HCT116 (cell line): ENCODE measurements around the gene SLC9A6. TPM values are rescaled to one million over a fixed set of nuclear protein-coding genes. Genes with fewer than 3 reads are reported as not detected.
"Not testable (repeated sequence)": the region's sequence is repeated elsewhere in the genome, so short reads cannot be mapped to it uniquely, and the experiment has no call there.

ENCODE experiments used
- ATAC-seq: fragments of 200-7000 bp; cut with Tn5 transposase; 2 replicates; pipeline ENCODE4 v1.9.1; 2020; ENCODE audit warnings: mild to moderate bottlenecking, moderate library complexity
- BruUV-seq: library from RNA; stranded (reverse); fragments of 400-500 nt; replicated peaks from 2 replicates; lab custom pipeline; 2021; lab: Mats Ljungman, UMichigan
- CTCF ChIA-PET: fragments of 300-600 bp; sonication (Branson Sonifier 250); formaldehyde crosslinking; loops from one replicate; lab custom pipeline; 2021; ENCODE audit warnings: antibody characterized with exemption; lab: Charles Lee
- POLR2A ChIA-PET: fragments of 300-600, 350-600 bp; sonication (Branson Sonifier 250); formaldehyde crosslinking; loops from one replicate; lab custom pipeline; 2021; ENCODE audit warnings: antibody characterized with exemption; lab: Charles Lee
- RAD21 ChIA-PET, 2 experiments: fragments of 300-600 bp; sonication (Branson Sonifier 250); formaldehyde crosslinking; loops; one replicate each; lab custom pipeline; 2023; ENCODE audit warnings: low total read pairs in 2 of 2; ENCODE audit not compliant: uncharacterized antibody in 2 of 2, unreplicated experiment in 2 of 2, low non-redundant PET in 1 of 2; lab: Charles Lee
- DNase-seq: peaks from one replicate; pipeline ENCODE4 v3.0.0-alpha.2; 2010; ENCODE audit warnings: low read depth, low spot score
- H2AFZ ChIP-seq: fragments of 200-600 bp; shearing (Covaris generic), sonication (generic); 2 replicates; pipeline ENCODE4 v1.6.1; 2017; ENCODE audit warnings: low read depth, mixed run types, mixed read lengths, antibody characterized with exemption, low read length; ENCODE audit not compliant: poor library complexity, severe bottlenecking
- H3K27ac ChIP-seq: 2 replicates; pipeline ENCODE4 v1.5.1; 2012; ENCODE audit warnings: low read depth, low read length
- H3K27me3 ChIP-seq: fragments of 200-600 bp; sonication (generic); 2 replicates; pipeline ENCODE4 v1.6.1; 2016; ENCODE audit warnings: mixed run types, low read length, mixed read lengths; ENCODE audit not compliant: insufficient read depth
- H3K36me3 ChIP-seq, 2 experiments: fragments of 200-500 bp in 1 of 2; fragments of 200-600 bp in 1 of 2; sonication (Bioruptor generic) in 1 of 2; sonication (generic) in 1 of 2; 2 replicates each; pipeline versions ENCODE4 v1.5.1 to v1.6.1; 2014 to 2016; ENCODE audit warnings: low read length in 2 of 2, inconsistent platforms in 1 of 2, mixed read lengths in 1 of 2, mixed run types in 1 of 2; ENCODE audit not compliant: insufficient read depth in 2 of 2, control insufficient read depth in 1 of 2
- H3K4me1 ChIP-seq, 2 experiments: fragments of 200-600 bp in 1 of 2; sonication (generic) in 1 of 2; 2 replicates each; pipeline versions ENCODE4 v1.5.1 to v1.6.1; 2012 to 2017; ENCODE audit warnings: low read length in 2 of 2, inconsistent platforms in 1 of 2, mild to moderate bottlenecking in 1 of 2, mixed read lengths in 1 of 2, mixed run types in 1 of 2, moderate library complexity in 1 of 2; ENCODE audit not compliant: insufficient read depth in 2 of 2, control insufficient read depth in 1 of 2
- H3K4me2 ChIP-seq: fragments of 200-600 bp; sonication (generic); 2 replicates; pipeline ENCODE4 v1.6.1; 2017; ENCODE audit warnings: mixed run types, low read length, mixed read lengths
- H3K4me3 ChIP-seq, 2 experiments: fragments of 200-600 bp in 1 of 2; sonication (generic) in 1 of 2; replicated peaks in 1 of 2; 2 replicates each; pipeline ENCODE4 v1.5.1; 2011 to 2016; ENCODE audit warnings: low read length in 2 of 2, control low read depth in 1 of 2, low read depth in 1 of 2, mild to moderate bottlenecking in 1 of 2, mixed read lengths in 1 of 2, mixed run types in 1 of 2
- H3K79me2 ChIP-seq: fragments of 200-600 bp; sonication (generic); 2 replicates; pipeline ENCODE4 v1.6.1; 2017; ENCODE audit warnings: mild to moderate bottlenecking, mixed run types, low read length, moderate library complexity, mixed read lengths; ENCODE audit not compliant: insufficient read depth
- H3K9ac ChIP-seq: fragments of 200-600 bp; sonication (generic); 2 replicates; pipeline ENCODE4 v1.6.1; 2016; ENCODE audit warnings: low read length, mixed read lengths
- H3K9me2 ChIP-seq: fragments of 200-600 bp; sonication (generic), shearing (Covaris generic); 2 replicates; pipeline ENCODE4 v1.6.1; 2017; ENCODE audit warnings: mixed run types, mild to moderate bottlenecking, moderate library complexity; ENCODE audit not compliant: insufficient read depth
- H3K9me3 ChIP-seq, 2 experiments: fragments of 200-500 bp in 1 of 2; fragments of 200-600 bp in 1 of 2; sonication (Bioruptor generic) in 1 of 2; sonication (generic) in 1 of 2; 2 replicates each; pipeline ENCODE4 v1.6.1; 2014 to 2017; ENCODE audit warnings: low read length in 2 of 2, mixed read lengths in 2 of 2, inconsistent platforms in 1 of 2, low read depth in 1 of 2, mild to moderate bottlenecking in 1 of 2, mixed run types in 1 of 2, moderate library complexity in 1 of 2; ENCODE audit not compliant: control insufficient read depth in 1 of 2, insufficient read depth in 1 of 2
- H4K20me1 ChIP-seq: fragments of 200-600 bp; sonication (generic), shearing (Covaris generic); 2 replicates; pipeline ENCODE4 v1.6.1; 2017; ENCODE audit warnings: mixed run types, mild to moderate bottlenecking, moderate library complexity; ENCODE audit not compliant: insufficient read depth
- EGR1 ChIP-seq: IDR thresholded peaks from 2 replicates; pipeline ENCODE4 v1.6.1; 2012; ENCODE audit warnings: low read depth
- EZH2phosphoT487 ChIP-seq: fragments of 200-600 bp; IDR thresholded peaks from 2 replicates; pipeline ENCODE4 v1.6.1; 2018; ENCODE audit warnings: antibody characterized with exemption, borderline replicate concordance
- JUND ChIP-seq: IDR thresholded peaks from 2 replicates; pipeline ENCODE4 v1.6.1; 2012
- POLR2A ChIP-seq: IDR thresholded peaks from 2 replicates; pipeline ENCODE4 v1.7.0; 2011; ENCODE audit warnings: borderline replicate concordance; ENCODE audit not compliant: insufficient read depth, insufficient read length; ENCODE audit errors: extremely low read depth
- POLR2AphosphoS5 ChIP-seq: IDR thresholded peaks from 2 replicates; pipeline ENCODE4 v1.6.1; 2011; ENCODE audit warnings: mild to moderate bottlenecking, low read depth, low read length, moderate library complexity
- SRF ChIP-seq: IDR thresholded peaks from 2 replicates; pipeline ENCODE4 v1.6.1; 2012; ENCODE audit warnings: low read depth
- ZFX ChIP-seq: fragments of 450-650 bp; IDR thresholded peaks from 2 replicates; pipeline ENCODE4 v1.6.1; 2017
- ZNF274 ChIP-seq: fragments of 200-500 bp; sonication (Bioruptor generic); IDR thresholded peaks from 2 replicates; pipeline ENCODE4 v1.6.1; 2014; ENCODE audit warnings: mild to moderate bottlenecking, low read depth, low read length, inconsistent platforms
- intact Hi-C: fragments of 100-400 bp; cut with micrococcal nuclease; formaldehyde crosslinking; loops from 2 replicates; pipeline ENCODE4 v1.10.0; 2022
- total RNA-seq: library from RNA; stranded (reverse); gene quantifications from one replicate; pipeline ENCODE4 v1.2.1, GENCODE V29; 2021; ENCODE audit not compliant: unreplicated experiment
- TF ChIP-seq, protein P1 (sequence below): IDR thresholded peaks from 2 replicates; pipeline ENCODE4 v1.6.1; 2012

Gene SLC9A6
- total RNA-seq, 1 experiment from 2014 or later: 10.8 TPM

DNA sequence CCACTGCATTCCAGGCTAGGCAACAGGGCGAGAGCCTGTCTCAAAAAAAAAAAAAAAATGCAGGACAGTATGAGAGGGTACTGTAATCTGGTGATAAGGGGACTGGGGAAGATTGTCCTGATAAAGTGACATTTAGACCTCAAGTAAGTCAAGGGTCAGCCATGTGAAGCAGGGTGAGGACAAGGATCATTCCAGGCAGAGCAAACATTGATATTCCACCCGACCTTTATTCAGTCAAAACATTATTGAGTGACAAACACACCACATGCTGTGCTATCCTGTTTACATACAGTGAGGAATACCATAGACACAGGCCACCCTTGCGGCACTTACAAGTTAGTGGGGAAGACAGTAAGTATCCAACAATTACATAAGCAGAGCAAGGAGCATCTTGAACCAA is 64.4 kb downstream of the SLC9A6 start:
- H4K20me1 ChIP-seq: no peaks in the 10 kb centered on the region
- H3K4me1 ChIP-seq: no peaks in the 10 kb centered on the region
- no peaks in the 10 kb centered on the region for H3K9me2 ChIP-seq
- ChIA-PET CTCF (no interaction called here), RAD21 (no interaction called here), POLR2A (no interaction called here)
- ATAC-seq (no peak), DNase-seq (no peak)
- TF ChIP-seq EZH2phosphoT487 (no peak), JUND (no peak), SRF (no peak), POLR2AphosphoS5 (no peak), ZFX (no peak), ZNF274 (no peak), POLR2A (no peak), EGR1 (no peak)
- TF ChIP-seq, protein P1, sequence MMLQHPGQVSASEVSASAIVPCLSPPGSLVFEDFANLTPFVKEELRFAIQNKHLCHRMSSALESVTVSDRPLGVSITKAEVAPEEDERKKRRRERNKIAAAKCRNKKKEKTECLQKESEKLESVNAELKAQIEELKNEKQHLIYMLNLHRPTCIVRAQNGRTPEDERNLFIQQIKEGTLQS: no peak
- BruUV-seq: no TSS peak
- no peaks in the 10 kb centered on the region for H3K36me3 ChIP-seq
- H3K9ac ChIP-seq: no peak overlapping the region
- intact Hi-C loops: no loop called here
- no peaks in the 10 kb centered on the region for H3K79me2 ChIP-seq
- no peak overlapping the region for H2AFZ ChIP-seq
- H3K9me3 ChIP-seq: no peaks in the 10 kb centered on the region
- H3K27ac ChIP-seq: no peak overlapping the region
- no peaks in the 10 kb centered on the region for H3K27me3 ChIP-seq
- no peak overlapping the region for H3K4me3 ChIP-seq
- no peak overlapping the region for H3K4me2 ChIP-seq

DNA sequence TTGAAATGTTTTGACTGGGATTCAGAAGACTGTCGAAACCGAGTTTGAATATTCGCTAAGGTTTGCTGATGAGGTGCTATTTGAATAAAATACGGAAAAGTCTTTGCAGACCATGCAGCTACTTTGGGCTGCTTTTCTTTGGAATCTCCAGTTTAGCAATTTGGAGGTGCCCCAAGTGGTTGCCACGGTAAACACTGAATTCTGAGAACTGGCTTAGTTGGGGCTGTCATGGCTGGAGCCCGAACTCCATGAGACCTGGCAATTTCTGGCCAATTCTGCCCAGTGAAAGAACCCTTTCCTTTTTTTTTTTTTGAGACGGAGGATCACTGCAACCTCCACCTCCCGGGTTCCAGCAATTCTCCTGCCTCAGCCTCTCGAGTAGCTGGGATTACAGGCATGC is 65.6 kb downstream of the SLC9A6 start:
- H3K9ac ChIP-seq, BruUV-seq, H3K36me3 ChIP-seq, H3K4me2 ChIP-seq, RAD21 ChIA-PET, H3K79me2 ChIP-seq, H3K9me2 ChIP-seq, DNase-seq, POLR2A ChIA-PET, CTCF ChIA-PET, H3K4me3 ChIP-seq, H3K27me3 ChIP-seq, H3K27ac ChIP-seq, H2AFZ ChIP-seq, H3K9me3 ChIP-seq, H3K4me1 ChIP-seq, intact Hi-C loops, H4K20me1 ChIP-seq, ATAC-seq: not testable (repeated sequence)
